ENCODE data around the gene ARSK. TPM values are rescaled to one million over a fixed set of nuclear protein-coding genes. Genes with fewer than 3 reads are reported as not detected.
A peak's percentile ranks its signal among the peaks of the same experiment; 100 is the strongest.

Gene ARSK
- total and polyA plus RNA-seq, 2 of the 4 experiments (the other 2 are of a cell fraction) = 15.1 to 22.0 TPM

DNA sequence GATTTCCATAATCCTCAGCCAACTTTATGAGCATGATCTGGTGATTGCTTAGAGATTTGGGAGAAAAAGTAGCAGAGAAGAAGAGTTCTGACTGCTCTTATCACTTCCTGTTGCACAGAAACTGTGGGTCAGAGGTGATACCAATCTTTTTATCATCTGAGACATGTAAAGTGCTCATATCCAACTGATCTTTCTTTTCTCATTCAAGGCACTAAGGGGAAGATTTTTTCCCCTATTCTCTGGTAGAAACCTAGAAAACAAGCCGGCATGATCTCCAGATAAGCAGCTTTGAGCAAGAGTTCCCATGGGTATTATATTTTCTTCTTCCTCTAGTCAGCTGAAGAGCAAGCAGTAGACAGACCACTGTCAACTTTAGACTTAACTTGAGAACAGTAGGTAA is 36.0 kb downstream of the ARSK start:
- ChIA-PET CTCF (no interaction called here), POLR2A (ENCODE audit: unreplicated experiment) (no interaction called here)
- H2BK20ac ChIP-seq (ENCODE audit: low read depth, low read length) = peak overlapping the region; percentile 89
- H2AFZ ChIP-seq (replicated peaks; ENCODE audit: low read length, poor library complexity) = no peak overlapping the region
- in situ Hi-C loops (cut with MboI; ENCODE audit: low sequenced_read_pairs) (no loop called here), intact Hi-C loops (cut with micrococcal nuclease) (no loop called here), dilution Hi-C loops (cut with HindIII; ENCODE audit: low sequenced_read_pairs, unreplicated experiment) (no loop called here)
- no peak overlapping the region for H3K4me2 ChIP-seq (ENCODE audit: low read depth, low read length)
- peak overlapping the region; percentile 55; the same call in 2 of the 3 replicates for H2BK15ac ChIP-seq (ENCODE audit: low read depth, low read length)
- peak overlapping the region; percentile 98 for H2BK5ac ChIP-seq (ENCODE audit: low read depth, low read length, poor library complexity, severe bottlenecking)
- H4K5ac ChIP-seq (ENCODE audit: low read depth, low read length) = peak overlapping the region; percentile 30; the same call in 1 of the 2 replicates
- peak overlapping the region; percentile 13; the same call in 1 of the 2 replicates for H2AK5ac ChIP-seq (ENCODE audit: low read depth, low read length)
- peak overlapping the region; percentile 55; the same call in 1 of the 2 replicates for H3K4ac ChIP-seq (ENCODE audit: low read depth, low read length)
- peaks cover 3% of the 10 kb centered on the region; the same call in 1 of the 2 replicates for H3K9me1 ChIP-seq (ENCODE audit: insufficient read depth, low read length)
- H3K27me3 ChIP-seq (ENCODE audit: control insufficient read depth, insufficient read depth, low read length) = no peaks in the 10 kb centered on the region
- no peak for TF ChIP-seq BHLHE40 (IDR thresholded peaks at IDR 0.05; ENCODE audit: low read depth, low read length)
- TF ChIP-seq FOS (IDR thresholded peaks at IDR 0.05; ENCODE audit: low read depth, low read length) = no peak
- no peak for TF ChIP-seq CTCF (conservative IDR thresholded peaks at IDR 0.05; ENCODE audit: low read depth, low read length)
- no peak for TF ChIP-seq MAFK (IDR thresholded peaks at IDR 0.05; ENCODE audit: low read depth, low read length)
- TF ChIP-seq CEBPB (IDR thresholded peaks at IDR 0.05; ENCODE audit: low read depth, low read length) = no peak
- no peak for TF ChIP-seq RCOR1 (IDR thresholded peaks at IDR 0.05; ENCODE audit: insufficient replicate concordance, low read length)
- TF ChIP-seq MXI1 (IDR thresholded peaks at IDR 0.05; ENCODE audit: borderline replicate concordance, low read depth, low read length) = no peak
- TF ChIP-seq RFX5 (IDR thresholded peaks at IDR 0.05; ENCODE audit: low read depth, low read length) = no peak
- no peak for TF ChIP-seq NFE2L2 (IDR thresholded peaks at IDR 0.05; ENCODE audit: low read depth, low read length)
- TF ChIP-seq SMC3 (IDR thresholded peaks at IDR 0.05; ENCODE audit: low read depth, low read length) = no peak
- TF ChIP-seq, protein P1, sequence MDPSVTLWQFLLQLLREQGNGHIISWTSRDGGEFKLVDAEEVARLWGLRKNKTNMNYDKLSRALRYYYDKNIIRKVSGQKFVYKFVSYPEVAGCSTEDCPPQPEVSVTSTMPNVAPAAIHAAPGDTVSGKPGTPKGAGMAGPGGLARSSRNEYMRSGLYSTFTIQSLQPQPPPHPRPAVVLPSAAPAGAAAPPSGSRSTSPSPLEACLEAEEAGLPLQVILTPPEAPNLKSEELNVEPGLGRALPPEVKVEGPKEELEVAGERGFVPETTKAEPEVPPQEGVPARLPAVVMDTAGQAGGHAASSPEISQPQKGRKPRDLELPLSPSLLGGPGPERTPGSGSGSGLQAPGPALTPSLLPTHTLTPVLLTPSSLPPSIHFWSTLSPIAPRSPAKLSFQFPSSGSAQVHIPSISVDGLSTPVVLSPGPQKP (IDR thresholded peaks at IDR 0.05; ENCODE audit: borderline replicate concordance, low read depth, low read length) = no peak
- no peak for TF ChIP-seq CHD1 (IDR thresholded peaks at IDR 0.05; ENCODE audit: low read depth, low read length)
- no peak for TF ChIP-seq RAD21 (IDR thresholded peaks at IDR 0.05; ENCODE audit: low read length)
- TF ChIP-seq, protein P2, sequence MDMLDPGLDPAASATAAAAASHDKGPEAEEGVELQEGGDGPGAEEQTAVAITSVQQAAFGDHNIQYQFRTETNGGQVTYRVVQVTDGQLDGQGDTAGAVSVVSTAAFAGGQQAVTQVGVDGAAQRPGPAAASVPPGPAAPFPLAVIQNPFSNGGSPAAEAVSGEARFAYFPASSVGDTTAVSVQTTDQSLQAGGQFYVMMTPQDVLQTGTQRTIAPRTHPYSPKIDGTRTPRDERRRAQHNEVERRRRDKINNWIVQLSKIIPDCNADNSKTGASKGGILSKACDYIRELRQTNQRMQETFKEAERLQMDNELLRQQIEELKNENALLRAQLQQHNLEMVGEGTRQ (IDR thresholded peaks at IDR 0.05; ENCODE audit: low read depth, low read length) = no peak
- no peak for TF ChIP-seq POLR2A (IDR thresholded peaks at IDR 0.05; ENCODE audit: low read depth, low read length)
- TF ChIP-seq MAZ (IDR thresholded peaks at IDR 0.05; ENCODE audit: borderline replicate concordance, low read depth, low read length) = no peak
- peak overlapping the region; percentile 64; the same call in 1 of the 2 replicates for H3K56ac ChIP-seq (ENCODE audit: extremely low read depth, insufficient read depth, low read length)
- no peak overlapping the region for H3K9ac ChIP-seq (ENCODE audit: low read depth, low read length)
- no peaks in the 10 kb centered on the region for H4K20me1 ChIP-seq (ENCODE audit: insufficient read depth, low read length)
- no peaks in the 10 kb centered on the region for H3K9me3 ChIP-seq (ENCODE audit: control insufficient read depth, insufficient read depth, low read length)
- no peaks in the 10 kb centered on the region for H3K36me3 ChIP-seq (ENCODE audit: control insufficient read depth, insufficient read depth, low read length)
- peak; percentile 7 for ATAC-seq (ENCODE audit: low read depth)
- H3K18ac ChIP-seq (ENCODE audit: low read depth, low read length) = peak overlapping the region; percentile 74; the same call in 1 of the 2 replicates
- H3K4me1 ChIP-seq (ENCODE audit: control insufficient read depth, insufficient read depth, low read length) = peaks cover 6% of the 10 kb centered on the region; the same call in 1 of the 2 replicates
- peak overlapping the region; percentile 19 to 57; a peak in 3 of 4 replicates for H4K8ac ChIP-seq (ENCODE audit: low read depth in 2 of 2, low read length in 2 of 2)
- H3K27ac ChIP-seq (ENCODE audit: insufficient read depth, low read length) = no peak overlapping the region
- peaks cover 2 to 15% of the 10 kb centered on the region in 2 experiments; a peak in 2 of 4 replicates for H3K79me1 ChIP-seq (ENCODE audit: low read depth in 1 of 2, low read length in 2 of 2)
- no CpG with 5 or more reads among the region's 1 CpG for WGBS, 2 experiments (ENCODE audit: extremely low coverage in 2 of 2, insufficient read length in 1 of 2)
- peak overlapping the region; percentile 10; the same call in 1 of the 2 replicates for H3K14ac ChIP-seq (replicated peaks; ENCODE audit: low read depth, low read length)
- no peak for DNase-seq
- BruUV-seq (replicated peaks) = no TSS peak
- H3K23ac ChIP-seq (ENCODE audit: low read depth, low read length) = peak overlapping the region; percentile 26; the same call in 1 of the 2 replicates
- no peak overlapping the region for H2AK9ac ChIP-seq (replicated peaks; ENCODE audit: low read depth, low read length, poor library complexity)
- H4K91ac ChIP-seq (ENCODE audit: insufficient read depth, low read depth, low read length) = peak overlapping the region; percentile 26
- H2BK120ac ChIP-seq (ENCODE audit: low read depth, low read length) = peak overlapping the region; percentile 62
- H3K4me3 ChIP-seq (ENCODE audit: insufficient read depth, low read depth, low read length) = no peak overlapping the region
